Spleen (tissue), 11 donors: Measurements from ENCODE around the gene DIABLO. TPM values are rescaled to one million over a fixed set of nuclear protein-coding genes. Genes with fewer than 3 reads are reported as not detected.

ENCODE experiments used
- DNase-seq: peaks from one replicate; pipeline ENCODE4 v3.0.0-alpha.2; 2020
- H3K27ac ChIP-seq, 8 donors: fragments of 200-600 bp; sonication (generic) in 7 of 8; 1 replicate in 4 of 8; 2 replicates in 4 of 8; pipeline versions ENCODE4 v1.5.0 to v1.8.0; 2016 to 2021; ENCODE audit warnings: inconsistent platforms in 4 of 8, mild to moderate bottlenecking in 4 of 8, moderate library complexity in 1 of 8
- H3K27me3 ChIP-seq, 7 donors: fragments of 200-600 bp; sonication (generic) in 6 of 7; replicated peaks in 1 of 7; 1 replicate in 4 of 7; 2 replicates in 3 of 7; pipeline versions ENCODE4 v1.5.0 to v1.8.0; 2016 to 2021; ENCODE audit warnings: inconsistent platforms in 3 of 7, mild to moderate bottlenecking in 1 of 7
- H3K36me3 ChIP-seq, 6 donors: fragments of 200-600 bp; sonication (generic) in 5 of 6; 1 replicate in 4 of 6; 2 replicates in 2 of 6; pipeline versions ENCODE4 v1.5.0 to v1.8.0; 2016 to 2021; ENCODE audit warnings: inconsistent platforms in 2 of 6
- H3K4me1 ChIP-seq, 6 donors: fragments of 200-600 bp; sonication (generic) in 5 of 6; 1 replicate in 3 of 6; 2 replicates in 3 of 6; pipeline versions ENCODE4 v1.5.0 to v1.8.0; 2016 to 2021; ENCODE audit warnings: inconsistent platforms in 3 of 6
- H3K4me3 ChIP-seq, 8 donors: fragments of 200-600 bp; sonication (generic) in 7 of 8; 1 replicate in 4 of 8; 2 replicates in 4 of 8; pipeline versions ENCODE4 v1.5.0 to v1.8.0; 2016 to 2021; ENCODE audit warnings: inconsistent platforms in 4 of 8, mild to moderate bottlenecking in 4 of 8, moderate library complexity in 2 of 8
- H3K9me3 ChIP-seq, 8 donors: fragments of 200-600 bp; sonication (generic) in 7 of 8; 1 replicate in 4 of 8; 2 replicates in 4 of 8; pipeline versions ENCODE4 v1.5.0 to v1.8.0; 2016 to 2021; ENCODE audit warnings: inconsistent platforms in 4 of 8
- CTCF ChIP-seq, 11 experiments: fragments of 200-600 bp in 7 of 11; fragments of 450-650 bp in 4 of 11; sonication (generic) in 4 of 11; IDR thresholded peaks in 8 of 11; conservative IDR thresholded peaks in 3 of 11; 1 replicate in 7 of 11; 2 replicates in 4 of 11; pipeline versions ENCODE4 v1.4.0 to v1.8.0; 2016 to 2021; ENCODE audit warnings: antibody characterized with exemption in 11 of 11, inconsistent platforms in 4 of 11, mild to moderate bottlenecking in 1 of 11
- POLR2A ChIP-seq, 3 donors: fragments of 450-650 bp; IDR thresholded peaks; one replicate each; pipeline ENCODE4 v1.5.1; 2017; ENCODE audit warnings: antibody characterized with exemption in 3 of 3, mild to moderate bottlenecking in 1 of 3
- POLR2AphosphoS5 ChIP-seq, 3 donors: sonication (generic); formaldehyde crosslinking; IDR thresholded peaks; one replicate each; pipeline ENCODE4 v1.5.1; 2017; ENCODE audit warnings: antibody characterized with exemption in 3 of 3
- WGBS, 5 donors: extraction: QIAGEN DNeasy Blood & Tissue Kit in 3 of 5; methylation state at CpG; one replicate each; pipeline versions ENCODE4 v1.1.5 to v1.1.7; 2013 to 2018; 5-methylcytosine and 5-hydroxymethylcytosine counted together
- intact Hi-C: fragments of 100-400 bp; cut with DNase I; formaldehyde crosslinking; loops from one replicate; pipeline ENCODE4 v1.15.0; 2023; ENCODE audit warnings: low total_unique reads
- polyA plus RNA-seq, 3 donors: library from polyadenylated mRNA; stranded (reverse); fragments of 200-250 nt; gene quantifications; one replicate each; pipeline ENCODE4 v1.2.1, GENCODE V29; 2013
- small RNA-seq, 4 donors: library from RNA; depleted of rRNA; stranded (forward); fragments of <200 nt; gene quantifications; one replicate each; pipeline ENCODE3, GENCODE V24; 2016
- total RNA-seq, 7 donors: library from RNA; depleted of rRNA in 3 of 7; stranded (reverse); fragments of >200 nt in 3 of 7; fragmentation: NEBNext Ultra II Directional in 4 of 7; extraction: Animal tissue kit (Norgen Biotek cat#: 25700) in 4 of 7; gene quantifications; one replicate each; pipeline versions ENCODE4 v1.1.0 to v1.2.1, GENCODE V29; 2016 to 2021
- donor health status: healthy with polysubstance abuse.
- donor health status: DM: no; HTN: no; CAD: no; lungs with moderate emphysema.
- donor health status: DM: no; HTN: no; CAD: no.
- donor health status: Bipolar disorder and iron deficiency.
- donor health status: healthy.
- donor health status: DM: no; HTN: no; CAD: no.
- donor health status: DM: yes; HTN: yes; CAD: no.

DIABLO gene
- total and polyA plus RNA-seq, 10 donors: 30.5 to 55.7 (median 39.4) TPM

- Histone ChIP-seq H3K27me3 (peaks cover 0 to 3% (median 0%) of the 10 kb centered on the region in 7 donors), H3K4me3 (no peak overlapping the region), H3K9me3 (no peaks in the 10 kb centered on the region), H3K36me3 (no peaks in the 10 kb centered on the region), H3K27ac (no peak overlapping the region), H3K4me1 (peaks cover 0 to 12% (median 0%) of the 10 kb centered on the region in 6 donors)
- no peak for DNase-seq
- TF ChIP-seq POLR2A (IDR thresholded peaks at IDR 0.05): no peak
- TF ChIP-seq CTCF (IDR thresholded peaks at IDR 0.05 in 8 of 11, conservative IDR thresholded peaks at IDR 0.05 in 3 of 11): no peak
- TF ChIP-seq POLR2AphosphoS5 (IDR thresholded peaks at IDR 0.05): no peak
- intact Hi-C loops: no loop called here
- WGBS, 5 donors: 84 to 89% (median 86%) methylated on average over 11 of the region's 11 CpGs
These were observed 65.1 kb downstream of the DIABLO start for GRCh38 chr12:122160761-122161160.

GRCh38 chr12:122159882-122160281, 66.0 kb downstream of the DIABLO start:
- WGBS, 5 donors: 68 to 80% (median 79%) methylated on average over 4 of the region's 4 CpGs
- TF ChIP-seq POLR2A (IDR thresholded peaks at IDR 0.05) (no peak), POLR2AphosphoS5 (IDR thresholded peaks at IDR 0.05) (no peak), CTCF (IDR thresholded peaks at IDR 0.05 in 8 of 11, conservative IDR thresholded peaks at IDR 0.05 in 3 of 11) (no peak)
- Histone ChIP-seq H3K9me3 (no peaks in the 10 kb centered on the region), H3K4me3 (no peak overlapping the region), H3K27me3 (no peaks in the 10 kb centered on the region), H3K36me3 (no peaks in the 10 kb centered on the region), H3K27ac (no peak overlapping the region), H3K4me1 (peaks cover 0 to 12% (median 0%) of the 10 kb centered on the region in 6 donors)
- intact Hi-C loops: no loop called here
- DNase-seq: no peak

GRCh38 chr12:122158700-122159285, 67.1 kb downstream of the DIABLO start:
- H3K27ac ChIP-seq: no peak overlapping the region
- H3K27me3 ChIP-seq: no peaks in the 10 kb centered on the region
- H3K9me3 ChIP-seq: no peaks in the 10 kb centered on the region
- H3K4me1 ChIP-seq: peaks cover 0 to 12% (median 0%) of the 10 kb centered on the region in 6 donors
- intact Hi-C loops: no loop called here
- WGBS, 5 donors: 86 to 93% (median 91%) methylated on average over 7 of the region's 7 CpGs
- no peak for DNase-seq
- no peak overlapping the region for H3K4me3 ChIP-seq
- TF ChIP-seq CTCF (IDR thresholded peaks at IDR 0.05 in 8 of 11, conservative IDR thresholded peaks at IDR 0.05 in 3 of 11) (no peak), POLR2AphosphoS5 (IDR thresholded peaks at IDR 0.05) (no peak), POLR2A (IDR thresholded peaks at IDR 0.05) (no peak)
- H3K36me3 ChIP-seq: no peaks in the 10 kb centered on the region

Small RNA genes within 50 kb of the gene (small RNA-seq; reads per million reads assigned to genes)
- gene DIABLO: 0 to 1.2 (median 0.12) reads per million in 4 donors

Other genes with a start within 250 kb of the DIABLO start
- 10 to 100 TPM in 1 of 7 donors, 1 to 10 TPM in 6; 4.2 to 10.1 (median 8.1) TPM for gene BCL7A, start 204.2 kb downstream of the DIABLO start, total RNA-seq
- 1 to 10 TPM; 2.5 to 4.8 (median 3.8) TPM for gene BCL7A, start 204.2 kb downstream of the DIABLO start, polyA plus RNA-seq
- 10 to 100 TPM; 56.1 to 97.1 (median 79.7) TPM for gene MLXIP, start 147.3 kb downstream of the DIABLO start, total RNA-seq
- 10 to 100 TPM in 2 of 3 donors, 1 to 10 TPM in 1; 7.8 to 28.3 (median 11.5) TPM for gene MLXIP, start 147.3 kb downstream of the DIABLO start, polyA plus RNA-seq
- gene IL31, start 51.8 kb downstream of the DIABLO start, total RNA-seq: not detected
- not detected for gene IL31, start 51.8 kb downstream of the DIABLO start, polyA plus RNA-seq
- gene LRRC43, start 42.9 kb downstream of the DIABLO start, total RNA-seq: 1 to 10 TPM in 3 of 7 donors, under 1 TPM in 4; 0.37 to 5.2 (median 0.95) TPM
- under 1 TPM; 0.13 to 0.24 (median 0.20) TPM for gene LRRC43, start 42.9 kb downstream of the DIABLO start, polyA plus RNA-seq
- not detected for gene B3GNT4, start 22.3 kb downstream of the DIABLO start, total RNA-seq
- gene B3GNT4, start 22.3 kb downstream of the DIABLO start, polyA plus RNA-seq: under 1 TPM; 0.42 to 0.54 (median 0.49) TPM
- gene VPS33A, start 40.4 kb upstream of the DIABLO start, total RNA-seq: 10 to 100 TPM; 19.1 to 31.5 (median 23.2) TPM
- 10 to 100 TPM in 2 of 3 donors, 1 to 10 TPM in 1; 9.7 to 12.3 (median 10.5) TPM for gene VPS33A, start 40.4 kb upstream of the DIABLO start, polyA plus RNA-seq
- gene CLIP1, start 196.6 kb upstream of the DIABLO start, total RNA-seq: 10 to 100 TPM; 54.7 to 80.2 (median 60.4) TPM
- 10 to 100 TPM in 1 of 3 donors, 1 to 10 TPM in 2; 7.8 to 13.1 (median 9.7) TPM for gene CLIP1, start 196.6 kb upstream of the DIABLO start, polyA plus RNA-seq